Fibroblast of lung (primary cell): ENCODE results near the gene DOCK3.

Experiments used
- EZH2 ChIP-seq: IDR thresholded peaks from 2 replicates; pipeline ENCODE4 v1.5.1; 2012; ENCODE audit warnings: low read length, control low read depth, mild to moderate bottlenecking; ENCODE audit errors: missing control alignments
- TF ChIP-seq, protein P1 (sequence below), 2 donors: IDR thresholded peaks in 1 of 2; conservative IDR thresholded peaks in 1 of 2; 1 replicate in 1 of 2; 2 replicates in 1 of 2; pipeline ENCODE4 v1.5.1; 2011 to 2012; ENCODE audit warnings: low read length in 2 of 2, control low read depth in 1 of 2, inconsistent platforms in 1 of 2, low read depth in 1 of 2, mild to moderate bottlenecking in 1 of 2

DNA sequence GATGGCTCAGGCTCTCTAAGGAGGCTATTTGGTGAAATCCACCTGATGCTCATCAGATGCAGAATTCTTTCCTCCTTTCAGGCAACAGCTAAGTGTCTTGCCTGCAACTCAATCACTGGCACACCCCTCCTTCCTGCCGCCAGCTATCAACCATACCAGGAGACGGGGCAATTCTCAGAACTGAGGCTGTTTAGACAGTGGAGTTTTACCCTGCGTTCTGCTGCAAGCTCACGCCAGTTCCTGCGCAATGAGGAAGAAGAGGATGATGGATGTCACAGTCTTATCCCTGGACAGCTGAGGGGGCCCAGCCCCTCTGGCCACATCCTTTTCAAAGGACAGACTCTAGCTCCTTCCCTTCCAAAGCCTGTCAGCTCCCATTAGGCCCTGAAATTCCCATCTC, 703.3 kb downstream of the DOCK3 start:
- TF ChIP-seq, protein P1, sequence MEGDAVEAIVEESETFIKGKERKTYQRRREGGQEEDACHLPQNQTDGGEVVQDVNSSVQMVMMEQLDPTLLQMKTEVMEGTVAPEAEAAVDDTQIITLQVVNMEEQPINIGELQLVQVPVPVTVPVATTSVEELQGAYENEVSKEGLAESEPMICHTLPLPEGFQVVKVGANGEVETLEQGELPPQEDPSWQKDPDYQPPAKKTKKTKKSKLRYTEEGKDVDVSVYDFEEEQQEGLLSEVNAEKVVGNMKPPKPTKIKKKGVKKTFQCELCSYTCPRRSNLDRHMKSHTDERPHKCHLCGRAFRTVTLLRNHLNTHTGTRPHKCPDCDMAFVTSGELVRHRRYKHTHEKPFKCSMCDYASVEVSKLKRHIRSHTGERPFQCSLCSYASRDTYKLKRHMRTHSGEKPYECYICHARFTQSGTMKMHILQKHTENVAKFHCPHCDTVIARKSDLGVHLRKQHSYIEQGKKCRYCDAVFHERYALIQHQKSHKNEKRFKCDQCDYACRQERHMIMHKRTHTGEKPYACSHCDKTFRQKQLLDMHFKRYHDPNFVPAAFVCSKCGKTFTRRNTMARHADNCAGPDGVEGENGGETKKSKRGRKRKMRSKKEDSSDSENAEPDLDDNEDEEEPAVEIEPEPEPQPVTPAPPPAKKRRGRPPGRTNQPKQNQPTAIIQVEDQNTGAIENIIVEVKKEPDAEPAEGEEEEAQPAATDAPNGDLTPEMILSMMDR (conservative IDR thresholded peaks at IDR 0.05 in 1 of 2, IDR thresholded peaks at IDR 0.05 in 1 of 2; ENCODE audit: low read depth in 1 of 2, low read length in 2 of 2): no peak
- TF ChIP-seq EZH2: no peak
